ENCODE results near the gene GYS2. TPM values are rescaled to one million over a fixed set of nuclear protein-coding genes. Genes with fewer than 3 reads are reported as not detected.

The GYS2 gene
- total and polyA plus RNA-seq, 9 of the 15 experiments (the other 6 are each of a cell fraction or from before 2014, with no cell fraction given) = not detected

GRCh38 chr12:21501258-21502163 lies 103.1 kb downstream of the GYS2 start, which contains the start of the genes GOLT1B and RECQL (continued):
- TF ChIP-seq NR2C1 (IDR thresholded peaks at IDR 0.05) (peak; percentile 38; the same call in 1 of the 2 replicates), NR2C1 (tag; IDR thresholded peaks at IDR 0.05) (0 out of 2 replicates have a peak, but pooled peaks have one; percentile 34), PHF8 (IDR thresholded peaks at IDR 0.05; ENCODE audit: borderline replicate concordance, low read length) (peak; percentile 74; the same call in 1 of the 2 replicates), SREBF2 (CRISPR knock-in tag; IDR thresholded peaks at IDR 0.05) (no peak), KLF13 (tag; IDR thresholded peaks at IDR 0.05; ENCODE audit: borderline replicate concordance, low read depth) (no peak), KAT7 (CRISPR knock-in tag; IDR thresholded peaks at IDR 0.05; ENCODE audit: borderline replicate concordance) (0 out of 2 replicates have a peak, but pooled peaks have one; percentile 40), TAL1 (IDR thresholded peaks at IDR 0.05) (no peak), NKRF (IDR thresholded peaks at IDR 0.05; ENCODE audit: borderline replicate concordance) (peak; percentile 89), FOXJ3 (CRISPR knock-in tag; IDR thresholded peaks at IDR 0.05) (no peak), KDM5B (IDR thresholded peaks at IDR 0.05; ENCODE audit: insufficient replicate concordance, low read depth, low read length) (peak; percentile 66), ELK1 (CRISPR knock-in tag; IDR thresholded peaks at IDR 0.05) (no peak), NFE2 (IDR thresholded peaks at IDR 0.05; ENCODE audit: low read depth) (no peak), ZFX (CRISPR knock-in tag; IDR thresholded peaks at IDR 0.05) (peak; percentile 50), CHAMP1 (IDR thresholded peaks at IDR 0.05) (peak; percentile 91), ZNF280B (CRISPR knock-in tag; IDR thresholded peaks at IDR 0.05) (no peak), NFATC3 (IDR thresholded peaks at IDR 0.05) (no peak), RBM25 (IDR thresholded peaks at IDR 0.05; ENCODE audit: low read depth, low read length, severe bottlenecking) (peak; percentile 90), ZNF75A (CRISPR knock-in tag; IDR thresholded peaks at IDR 0.05) (no peak)

All from K562 (cell line).